H1 (cell line): ENCODE measurements around the gene MMP15. TPM values are rescaled to one million over a fixed set of nuclear protein-coding genes. Genes with fewer than 3 reads are reported as not detected.

Source experiments
- CTCF ChIP-seq, 3 experiments: IDR thresholded peaks; 1 replicate in 2 of 3; 2 replicates in 1 of 3; pipeline versions ENCODE4 v1.5.1 to v1.6.1; 2011; ENCODE audit warnings: low read length in 3 of 3, mild to moderate bottlenecking in 3 of 3, inconsistent platforms in 2 of 3, low read depth in 1 of 3, moderate library complexity in 1 of 3; ENCODE audit not compliant: insufficient read depth in 1 of 3; ENCODE audit errors: control extremely low read depth in 1 of 3
- polyA plus RNA-seq, 7 experiments: library from polyadenylated mRNA; depleted of rRNA in 3 of 7; stranded (reverse) in 5 of 7; unstranded in 2 of 7; fragments of >200 nt in 5 of 7; fragments of 200-250 nt in 2 of 7; gene quantifications; 1 replicate in 5 of 7; 2 replicates in 1 of 7; 4 replicates in 1 of 7; pipeline versions ENCODE4 v1.2.1 to v1.2.3, GENCODE V29; 2011 to 2013; ENCODE audit warnings: missing spikeins in 2 of 7, mixed read lengths in 2 of 7
- total RNA-seq: library from RNA; stranded (reverse); fragmentation: NEBNext Ultra II Directional; extraction: Animal tissue kit (Norgen Biotek cat#: 25700); gene quantifications from 2 replicates; pipeline ENCODE4 v1.2.1, GENCODE V29; 2021

The MMP15 gene
- total and polyA plus RNA-seq, 2 of the 8 experiments (the other 6 are each of a cell fraction or from before 2014, with no cell fraction given): 38.5 to 42.2 TPM

DNA sequence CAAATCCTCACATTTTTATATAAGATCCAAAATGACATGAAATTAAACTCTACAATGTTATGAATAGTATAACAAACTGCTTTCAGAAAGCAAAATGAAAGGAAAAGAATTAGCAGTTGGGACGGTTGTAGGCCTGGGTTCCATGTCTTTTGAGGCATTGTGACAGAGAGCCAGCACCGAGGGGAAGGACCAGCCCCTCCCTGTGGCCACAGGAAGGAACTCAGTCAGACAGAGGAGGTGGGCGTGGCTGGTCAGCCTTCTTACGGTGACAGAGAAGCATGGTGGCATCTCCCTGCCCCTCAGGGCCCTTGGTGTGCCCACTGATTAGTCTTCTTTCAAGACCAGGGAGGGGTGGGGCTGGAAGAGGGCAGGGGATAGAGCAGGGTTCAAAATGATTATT, 30.8 kb upstream of the MMP15 start (continued):
- TF ChIP-seq CTCF (IDR thresholded peaks at IDR 0.05; ENCODE audit: control extremely low read depth in 1 of 3, insufficient read depth in 1 of 3, low read depth in 1 of 3, low read length in 3 of 3): peak; percentile 64 to 67 (median 64)
